IPS-NIHi7 (cell line): ENCODE data around the gene DDX51.
"Not testable (repeated sequence)": the region's sequence is repeated elsewhere in the genome, so short reads cannot be mapped to it uniquely, and the experiment has no call there.

Experiments
- DNase-seq: peaks from one replicate; pipeline ENCODE4 v3.0.0; 2012; ENCODE audit warnings: mixed read lengths; ENCODE audit errors: extremely low spot score

DDX51 gene

GRCh38 chr12:132117558-132117875 lies 26.6 kb downstream of the DDX51 start:
- DNase-seq, result peak; percentile 59

- no peak for DNase-seq
Measured at GRCh38 chr12:132116709-132117557, 27.2 kb downstream of the DDX51 start.

- DNase-seq, result no peak
Measured at GRCh38 chr12:132115500-132115899, 28.6 kb downstream of the DDX51 start.

- no peak for DNase-seq
Measured at GRCh38 chr12:132114667-132115066, 29.5 kb downstream of the DDX51 start.

- DNase-seq, result no peak
Measured at GRCh38 chr12:132111654-132112304, 32.3 kb downstream of the DDX51 start.

GRCh38 chr12:132110677-132111076 lies 33.4 kb downstream of the DDX51 start:
- no peak for DNase-seq

- DNase-seq, result no peak
Measured at GRCh38 chr12:132109741-132110140, 34.4 kb downstream of the DDX51 start.

GRCh38 chr12:132108211-132108832 lies 35.8 kb downstream of the DDX51 start:
- DNase-seq, result peak; percentile 60

GRCh38 chr12:132106921-132107320 lies 37.2 kb downstream of the DDX51 start:
- DNase-seq, result no peak

GRCh38 chr12:132105467-132105866 lies 38.7 kb downstream of the DDX51 start:
- no peak for DNase-seq

- no peak for DNase-seq
Measured at GRCh38 chr12:132103542-132104308, 40.4 kb downstream of the DDX51 start.

GRCh38 chr12:132103072-132103471 lies 41.0 kb downstream of the DDX51 start:
- DNase-seq, result not testable (repeated sequence)

GRCh38 chr12:132102297-132102696 lies 41.8 kb downstream of the DDX51 start:
- DNase-seq, result no peak

GRCh38 chr12:132100306-132101065 lies 43.6 kb downstream of the DDX51 start:
- no peak for DNase-seq

- DNase-seq, result no peak
Measured at GRCh38 chr12:132099739-132100138, 44.4 kb downstream of the DDX51 start.

- DNase-seq, result no peak
Measured at GRCh38 chr12:132095520-132096409, 48.4 kb downstream of the DDX51 start.

GRCh38 chr12:132094269-132094891 lies 49.7 kb downstream of the DDX51 start:
- DNase-seq, result no peak

- no peak for DNase-seq
Measured at GRCh38 chr12:132089407-132089910, 54.7 kb downstream of the DDX51 start.
